HG02588 (cell line): ENCODE results near the gene MEI1.
"Not testable (repeated sequence)": the region's sequence is repeated elsewhere in the genome, so short reads cannot be mapped to it uniquely, and the experiment has no call there.

Experiments used
- ATAC-seq: cut with Tn5 transposase; IDR thresholded peaks from one replicate; pipeline ENCODE4 v1.9.1; 2021; ENCODE audit warnings: mild to moderate bottlenecking, moderate library complexity; ENCODE audit not compliant: unreplicated experiment

MEI1 gene

DNA sequence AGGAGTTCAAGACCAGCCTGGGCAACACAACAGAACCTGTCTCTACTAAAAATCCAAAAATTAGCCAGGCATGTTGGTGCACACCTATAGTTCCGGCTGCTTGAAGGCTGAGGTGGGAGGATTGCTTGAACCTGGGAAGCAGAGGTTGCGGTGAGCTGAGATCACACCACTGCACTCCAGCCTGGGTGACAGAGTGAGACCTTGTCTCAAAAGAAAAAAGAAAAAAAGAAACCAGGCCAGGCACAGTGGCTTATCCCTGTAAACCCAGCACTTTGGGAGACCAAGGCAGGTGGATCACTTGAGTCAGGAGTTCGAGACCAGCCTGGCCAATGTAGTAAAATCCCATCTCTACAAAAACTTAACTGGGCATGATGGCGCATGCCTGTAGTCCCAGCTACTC is 33.9 kb downstream of the MEI1 start:
- not testable (repeated sequence) for ATAC-seq

DNA sequence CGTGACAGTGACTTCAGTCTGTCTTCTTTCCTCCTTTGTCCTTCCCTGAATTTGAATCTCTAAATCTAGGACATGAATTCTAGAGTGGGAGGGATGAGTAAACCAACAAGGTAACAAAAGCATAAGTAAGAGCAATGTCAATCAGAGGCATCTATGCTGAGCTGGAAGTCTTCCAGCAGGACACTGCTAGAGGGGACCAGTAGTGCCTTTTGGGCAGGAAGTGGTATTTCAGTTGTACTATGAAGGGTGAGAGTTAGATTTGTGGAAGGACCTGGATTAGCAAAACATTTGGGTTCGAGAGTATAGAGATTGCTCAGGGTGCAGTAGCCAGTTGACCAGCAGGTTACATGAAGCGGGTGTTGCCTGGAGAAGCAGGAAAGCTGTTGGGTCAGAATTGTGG is 40.3 kb downstream of the MEI1 start:
- ATAC-seq: no peak

DNA sequence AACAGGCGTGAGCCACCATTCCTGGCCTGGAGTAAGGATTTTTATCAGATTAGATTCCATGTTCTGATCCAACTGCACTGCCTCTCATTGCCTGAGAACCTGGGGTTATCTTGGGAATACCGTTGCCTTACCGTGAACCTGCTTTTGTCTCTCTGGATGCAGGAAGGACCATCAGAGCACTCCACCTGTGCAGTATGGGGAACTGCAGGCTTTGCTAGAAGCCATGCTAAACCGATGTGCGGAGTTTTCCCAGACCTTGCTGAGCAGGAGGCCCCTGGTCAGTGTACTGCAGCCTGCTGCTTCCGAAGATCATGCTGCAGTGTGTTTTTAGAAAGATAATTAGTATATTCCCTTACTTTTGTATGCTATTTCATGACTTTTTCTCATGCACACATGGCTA is 43.6 kb downstream of the MEI1 start:
- ATAC-seq: no peak

DNA sequence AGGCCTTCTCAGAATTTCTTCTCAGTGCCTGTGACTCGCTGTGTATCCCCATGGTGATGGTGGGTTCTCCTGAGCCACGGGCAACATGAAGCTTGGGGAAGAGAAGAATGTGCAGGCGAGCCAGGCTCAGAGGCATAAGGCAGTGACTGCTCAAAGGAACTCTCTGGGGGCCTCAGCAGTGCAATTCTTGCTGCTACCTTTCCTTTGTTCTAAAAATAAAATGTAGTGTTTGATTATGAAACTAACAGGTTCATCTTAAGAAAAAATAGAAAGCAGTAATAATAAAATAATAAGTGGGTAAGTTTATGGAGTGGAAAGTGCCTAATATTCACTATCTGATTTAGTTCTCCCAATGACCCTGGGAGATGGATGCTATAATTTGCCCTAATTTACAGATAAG is 46.7 kb downstream of the MEI1 start:
- no peak for ATAC-seq

DNA sequence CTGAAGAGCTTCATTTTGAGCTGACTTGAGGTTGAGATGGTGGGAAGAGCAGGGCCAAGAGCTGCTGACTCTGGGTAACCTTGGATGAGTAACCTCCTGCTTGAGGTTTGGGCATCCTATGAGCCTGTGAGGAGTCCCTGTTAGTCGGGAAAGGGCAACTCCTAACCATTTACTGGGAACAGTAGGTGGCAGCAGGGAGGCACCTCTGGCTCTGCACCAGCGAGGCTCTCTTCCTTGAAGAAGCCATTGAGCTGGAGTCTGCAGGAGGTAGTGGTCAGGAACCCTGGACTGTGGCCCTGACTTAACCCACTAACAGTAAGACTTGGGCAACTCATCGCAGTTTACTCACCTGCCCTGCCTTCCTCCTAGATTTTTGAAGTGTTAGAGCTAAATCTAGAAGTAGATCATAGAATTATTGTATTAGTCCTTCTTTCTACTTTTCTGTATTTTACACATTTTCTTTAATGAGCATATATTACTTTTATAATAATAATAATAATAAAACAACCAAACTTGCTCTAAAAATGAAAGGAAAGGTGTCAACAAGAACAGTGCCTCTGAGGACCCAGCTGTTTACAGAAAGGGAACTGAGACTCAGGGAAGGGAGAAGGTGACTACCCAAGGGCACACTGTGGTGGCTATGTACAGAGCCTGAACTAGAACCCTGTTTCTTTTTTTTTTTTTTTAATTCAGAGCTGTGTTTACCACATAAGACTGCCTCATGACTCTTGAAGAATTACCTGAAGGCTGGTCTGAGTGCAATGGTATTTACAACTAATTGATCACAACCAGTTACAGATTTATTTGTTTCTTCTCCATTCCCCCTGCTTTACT is 47.5 kb downstream of the MEI1 start:
- ATAC-seq: peak; percentile 70

DNA sequence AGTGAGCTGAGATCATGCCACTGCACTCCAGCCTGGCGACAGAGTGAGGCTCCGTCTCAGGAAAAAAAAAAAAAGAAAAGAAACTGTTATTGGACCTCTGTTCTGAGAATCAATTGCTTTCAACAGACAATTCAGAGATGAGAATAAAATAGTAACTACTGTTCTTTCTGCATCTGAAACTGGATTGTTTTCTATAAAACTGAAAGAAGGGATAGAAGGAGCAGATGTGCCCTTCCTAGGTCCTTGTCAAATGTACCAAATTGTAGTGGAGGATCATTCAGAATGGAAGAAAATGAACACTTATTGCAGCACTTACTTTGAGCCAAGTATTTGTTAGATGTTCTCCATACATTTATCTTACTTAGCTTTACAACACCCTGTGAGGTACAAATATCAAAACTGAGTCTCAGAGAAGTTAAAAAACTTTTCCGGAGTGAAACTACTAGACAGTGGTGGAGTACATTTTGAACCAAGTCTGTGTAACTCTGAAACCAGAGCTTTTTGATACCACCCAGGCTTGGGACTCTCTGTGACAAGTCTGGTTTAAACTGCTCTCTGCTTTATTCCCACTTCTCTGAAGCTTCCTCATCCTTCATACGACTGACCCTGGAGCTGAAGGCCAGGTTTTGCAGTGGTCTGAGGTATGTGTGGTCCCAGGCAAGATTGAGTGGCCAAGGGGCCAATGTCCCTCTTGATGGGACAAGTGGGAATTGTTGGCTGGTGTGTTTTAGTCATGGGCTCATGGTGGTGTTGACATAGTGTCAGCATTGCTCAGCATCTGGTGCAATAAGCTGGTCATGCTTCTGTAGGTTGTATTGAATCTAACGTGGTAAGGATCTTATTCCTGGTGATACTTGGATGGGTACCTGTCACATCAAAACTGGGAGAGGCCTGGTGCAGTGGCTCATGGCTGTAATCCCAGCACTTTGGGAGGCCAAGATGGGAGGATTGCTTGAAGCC is 53.0 kb downstream of the MEI1 start:
- no peak for ATAC-seq

DNA sequence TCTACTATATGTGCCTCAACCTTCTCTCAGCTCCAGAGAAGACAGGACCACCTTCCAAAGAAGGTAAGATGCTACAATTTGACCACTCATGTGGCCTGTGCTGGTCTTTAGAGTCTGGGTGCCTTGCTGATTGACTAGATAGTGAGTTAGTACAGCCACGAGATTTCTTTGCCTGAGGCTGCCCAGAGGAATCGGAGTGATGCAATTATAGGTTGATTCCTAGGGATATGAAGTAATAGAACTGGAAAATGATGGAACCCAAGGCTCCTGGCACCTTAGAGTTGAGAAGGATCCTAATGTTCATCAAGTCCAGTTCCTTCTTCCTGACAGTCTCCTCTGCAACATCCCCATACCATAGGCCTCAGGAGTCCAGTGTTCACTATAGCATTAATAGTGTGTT is 54.7 kb downstream of the MEI1 start:
- no peak for ATAC-seq

DNA sequence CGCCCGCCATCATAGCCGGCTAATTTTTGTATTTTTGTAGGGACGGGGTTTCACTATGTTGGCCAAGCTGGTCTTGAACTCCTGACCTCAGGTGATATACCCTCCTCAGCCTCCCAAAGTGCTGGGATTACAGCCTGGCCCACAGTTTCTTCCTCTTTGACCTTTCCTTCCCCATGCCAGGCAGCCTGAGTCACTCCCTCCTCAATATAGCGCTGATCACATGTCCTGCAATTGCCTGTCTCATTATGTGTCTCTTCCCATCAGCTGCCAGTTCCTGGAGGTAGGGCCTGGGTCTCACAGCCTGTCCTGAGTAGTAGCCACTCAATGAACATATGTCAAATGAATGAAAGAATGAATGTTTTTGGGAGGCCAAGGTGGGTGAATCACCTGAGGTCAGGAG is 58.2 kb downstream of the MEI1 start:
- no peak for ATAC-seq

DNA sequence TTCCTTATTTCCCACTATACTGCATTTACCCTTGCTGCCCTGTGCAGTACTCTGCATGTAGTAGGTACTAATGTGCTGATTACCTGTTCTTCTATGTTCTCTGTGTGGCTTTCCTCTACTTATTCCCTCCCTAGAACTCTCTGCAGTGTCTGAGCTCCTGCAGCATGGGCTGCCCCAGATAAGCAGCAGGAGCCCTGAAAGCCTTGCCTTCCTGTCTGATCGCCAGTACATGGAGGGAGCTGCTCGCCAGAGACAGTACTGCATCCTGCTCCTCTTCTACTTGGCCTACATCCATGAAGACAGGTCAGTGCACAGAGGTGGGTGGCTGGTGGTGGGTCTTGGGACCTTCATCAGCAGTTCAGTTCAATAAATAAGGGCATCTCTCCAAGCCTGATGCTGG is 58.9 kb downstream of the MEI1 start:
- no peak for ATAC-seq

DNA sequence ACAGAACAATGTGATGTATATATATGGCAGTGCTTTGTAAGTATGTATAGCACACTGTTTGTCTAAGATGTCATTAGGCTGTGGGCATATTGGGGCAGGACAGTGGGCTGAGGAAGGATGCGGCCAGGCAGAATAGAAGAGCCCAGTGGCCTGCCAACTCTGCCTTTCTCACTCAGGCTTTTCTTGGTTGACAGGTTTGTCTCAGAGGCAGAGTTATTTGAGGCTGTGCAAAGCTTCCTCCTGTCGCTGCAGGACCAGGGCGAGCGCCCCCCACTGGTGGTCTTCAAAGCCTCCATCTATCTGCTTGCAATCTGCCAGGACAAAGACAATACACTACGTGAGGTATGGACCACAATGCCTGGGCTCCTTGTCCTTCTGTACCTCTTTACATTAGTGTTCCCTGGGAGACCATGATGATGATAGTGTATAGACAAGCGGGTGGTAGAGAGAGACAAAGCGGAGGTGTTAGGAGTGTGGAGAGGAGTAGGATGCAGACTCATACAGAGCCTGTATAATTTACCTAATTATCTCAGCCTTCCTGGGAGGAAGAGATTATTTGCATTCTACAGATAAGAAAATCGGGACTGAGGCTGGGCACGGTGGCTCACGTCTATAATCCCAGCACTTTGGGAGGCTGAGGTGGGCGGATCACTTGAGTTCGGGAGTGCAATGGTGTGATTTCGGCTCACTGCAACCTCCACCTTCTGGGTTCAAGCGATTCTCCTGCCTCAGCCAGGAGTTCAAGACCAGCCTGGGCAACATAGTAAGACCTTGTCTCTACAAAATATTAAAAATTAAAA is 63.9 kb downstream of the MEI1 start:
- ATAC-seq: no peak

DNA sequence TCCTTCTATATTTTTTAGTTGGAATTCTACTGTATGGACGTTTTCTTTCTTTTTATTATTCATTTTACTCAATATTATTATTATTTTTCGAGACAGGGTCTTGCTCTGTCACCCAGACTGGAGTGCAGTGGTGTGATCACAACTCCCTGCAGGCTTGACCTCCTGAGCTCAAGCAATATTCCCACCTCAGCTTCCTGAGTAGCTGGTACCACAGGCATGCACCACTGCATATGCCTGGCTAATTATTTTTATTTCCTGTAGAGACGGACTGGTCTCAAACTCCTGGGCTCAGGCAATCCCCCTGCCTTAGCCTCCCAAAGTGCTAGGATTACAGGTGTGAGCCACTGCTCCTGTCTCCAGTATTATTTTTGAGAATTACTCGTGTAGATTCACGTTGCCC is 67.2 kb downstream of the MEI1 start:
- no peak for ATAC-seq

DNA sequence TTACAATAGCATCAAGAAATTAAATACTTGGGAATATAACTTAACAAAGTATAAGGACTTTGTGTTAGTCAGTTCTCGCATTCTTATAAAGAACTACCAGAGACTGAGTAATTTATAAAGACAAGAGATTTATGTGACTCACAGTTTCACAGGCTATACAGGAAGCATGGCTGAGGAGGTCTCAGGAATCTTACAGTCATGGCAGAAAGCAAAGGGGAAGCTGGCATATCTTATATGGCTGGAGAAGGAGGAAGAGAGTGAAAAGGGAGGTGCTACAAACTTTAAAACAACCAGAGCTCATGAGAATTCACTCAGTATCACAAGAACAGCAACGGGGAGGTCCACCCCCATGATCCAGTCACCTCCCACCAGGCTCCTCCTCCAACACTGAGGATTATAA is 69.1 kb downstream of the MEI1 start:
- ATAC-seq: no peak

DNA sequence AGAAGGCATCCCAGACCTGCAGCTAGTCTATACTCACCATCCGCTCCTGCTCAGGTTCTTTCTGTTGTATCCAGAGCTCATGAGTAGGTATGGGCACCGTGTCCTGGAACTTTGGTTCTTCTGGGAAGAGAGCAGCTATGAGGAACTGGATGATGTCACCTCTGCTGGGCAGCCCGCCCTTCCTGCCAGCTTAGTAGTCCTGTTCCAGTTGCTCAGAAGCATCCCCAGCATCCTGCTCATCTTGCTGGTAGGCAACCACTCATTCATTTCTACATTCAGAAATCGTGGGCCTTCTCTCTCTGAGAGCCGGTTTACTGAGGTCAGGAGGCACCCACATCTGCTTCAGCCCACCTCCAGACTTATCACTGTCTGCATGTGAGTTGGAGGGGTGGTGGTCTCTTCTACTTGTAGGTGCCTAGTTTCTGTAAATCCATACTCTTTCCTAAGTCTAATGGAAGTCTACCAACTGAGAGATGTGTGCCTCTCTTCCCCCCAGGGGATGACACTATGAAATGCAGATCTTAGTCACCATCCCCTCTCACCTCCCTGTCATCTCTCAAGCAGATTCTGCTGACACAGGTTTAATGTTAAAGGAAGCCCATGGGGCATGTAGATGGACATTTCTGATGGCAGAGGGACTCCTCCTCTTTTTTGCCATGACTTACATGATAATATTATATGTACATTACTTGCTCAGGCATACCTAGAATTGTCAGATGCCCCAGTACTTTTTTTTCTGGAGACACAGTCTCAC is 71.6 kb downstream of the MEI1 start:
- ATAC-seq: no peak

DNA sequence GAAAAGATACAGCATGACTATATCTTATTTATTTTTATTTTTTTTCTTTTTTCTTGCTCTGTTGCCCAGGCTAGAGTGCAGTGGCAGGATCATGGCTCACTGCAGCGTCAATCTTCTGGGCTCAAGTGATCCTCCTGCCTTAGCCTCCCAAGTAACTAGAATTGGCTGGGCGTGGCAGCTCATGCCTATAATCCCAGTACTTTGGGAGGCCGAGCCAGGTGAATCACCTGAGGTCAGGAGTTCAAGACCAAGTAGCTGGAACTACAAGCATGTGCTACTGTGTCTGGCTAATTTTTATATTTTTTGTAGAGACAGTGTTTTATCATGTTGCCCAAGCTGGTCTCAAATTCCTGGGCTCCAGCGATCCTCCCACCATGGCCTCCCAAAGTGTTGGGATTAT is 72.9 kb downstream of the MEI1 start:
- no peak for ATAC-seq

DNA sequence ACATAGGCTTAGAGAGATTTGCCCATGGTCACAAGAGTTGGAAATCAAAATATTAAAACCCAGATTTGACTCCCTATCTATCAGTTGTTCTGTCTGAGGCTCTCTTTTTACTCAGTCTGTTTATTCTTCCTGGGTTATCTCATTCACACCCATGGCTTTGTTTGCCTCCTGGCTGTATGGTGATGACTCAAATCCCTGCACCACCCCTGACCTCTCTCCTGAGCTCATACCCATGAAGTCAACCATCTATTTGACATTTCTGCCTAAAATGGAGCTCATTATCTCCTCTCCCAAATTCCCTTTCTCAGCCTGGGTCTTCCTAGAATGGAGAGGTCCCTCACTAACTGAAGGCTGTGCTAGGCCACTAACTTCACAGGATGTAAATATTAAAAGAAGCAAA is 73.3 kb downstream of the MEI1 start:
- ATAC-seq: no peak

DNA sequence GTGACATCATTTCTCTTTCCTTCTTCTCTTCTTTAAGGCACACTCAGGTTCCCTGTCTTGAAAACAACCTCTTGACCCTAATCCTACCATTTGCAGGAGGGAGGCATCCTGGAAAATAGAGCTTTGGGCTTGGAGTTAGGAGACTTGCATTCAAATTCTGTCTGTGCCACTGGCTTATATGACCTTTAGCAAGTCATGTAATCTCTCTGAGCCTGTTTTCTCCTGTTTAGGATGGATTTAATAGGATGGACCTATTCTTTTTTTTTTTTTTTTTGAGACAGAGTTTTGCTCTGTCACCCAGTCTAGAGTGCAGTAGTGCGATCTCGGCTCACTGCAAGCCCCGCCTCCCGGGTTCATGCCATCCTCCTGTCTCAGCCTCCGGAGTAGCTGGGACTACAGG is 76.0 kb downstream of the MEI1 start:
- no peak for ATAC-seq

DNA sequence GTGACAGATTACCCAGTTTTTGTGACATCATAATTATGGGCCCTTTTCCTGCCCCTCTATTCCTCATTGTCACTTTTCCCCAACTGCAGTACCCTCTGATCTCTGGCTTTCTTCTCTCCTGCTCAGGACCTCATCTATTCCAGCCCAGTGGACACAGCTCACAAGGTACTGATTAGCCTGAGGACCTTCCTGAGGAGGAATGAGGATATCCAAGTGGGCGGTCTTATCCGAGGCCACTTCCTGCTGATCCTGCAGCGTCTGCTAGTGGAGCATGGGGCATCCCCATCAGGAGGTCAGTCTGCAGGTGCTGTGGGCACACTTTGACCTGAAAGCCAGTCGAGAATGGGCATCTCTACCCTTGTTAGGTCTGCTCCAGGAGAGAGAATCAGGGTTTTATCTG is 76.7 kb downstream of the MEI1 start:
- no peak for ATAC-seq

DNA sequence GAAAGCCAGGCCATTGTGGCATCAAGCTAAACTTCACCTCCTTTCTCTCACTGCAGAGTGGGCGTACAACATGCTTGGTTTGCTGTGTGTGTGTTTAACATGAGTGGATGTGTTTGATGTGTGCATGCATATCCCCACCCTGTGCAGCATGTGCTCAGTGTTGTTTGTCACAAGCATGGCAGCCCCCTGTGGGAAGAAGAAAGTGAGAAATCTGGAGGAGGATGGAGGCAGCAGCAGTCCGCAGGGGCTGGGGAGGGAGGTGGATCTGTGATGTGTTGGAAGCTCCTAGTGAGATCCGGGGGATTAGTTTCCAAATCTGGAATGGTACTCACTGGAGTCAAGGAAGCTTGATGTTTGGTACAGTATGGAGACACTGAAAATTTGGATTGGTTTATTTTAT is 77.1 kb downstream of the MEI1 start:
- no peak for ATAC-seq

DNA sequence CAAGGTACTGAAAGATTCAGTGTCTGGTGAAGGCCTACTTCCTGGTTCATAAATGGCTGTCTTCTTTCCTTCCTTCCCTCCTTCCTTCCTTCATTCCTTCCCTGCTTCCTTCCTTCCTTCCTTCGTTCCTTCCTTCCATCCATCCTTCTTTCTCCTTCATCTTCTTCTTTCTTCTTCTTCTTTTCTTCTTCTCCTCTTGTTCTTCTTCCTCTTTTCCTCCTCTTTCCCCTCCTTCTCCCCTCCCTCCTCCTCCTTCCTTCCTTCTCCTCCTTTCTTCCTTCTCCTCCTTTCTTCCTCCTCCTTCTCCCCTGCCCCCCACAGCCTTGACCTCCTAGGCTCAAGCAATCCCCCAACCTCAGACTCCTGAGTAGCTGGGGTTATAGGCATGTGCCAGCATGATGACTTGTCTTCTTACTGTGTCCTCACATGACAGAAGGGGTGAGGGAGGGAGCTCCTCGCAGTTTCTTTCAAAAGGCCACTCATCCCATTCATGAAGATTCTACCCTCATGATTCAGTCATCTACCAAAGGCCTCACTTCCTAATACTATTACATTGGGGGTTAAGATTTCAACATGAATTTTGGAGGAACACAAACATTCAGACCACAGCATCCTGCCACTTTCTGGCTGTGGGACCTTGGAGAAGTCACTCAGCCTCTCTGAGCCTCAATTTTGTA is 78.6 kb downstream of the MEI1 start:
- no peak for ATAC-seq

DNA sequence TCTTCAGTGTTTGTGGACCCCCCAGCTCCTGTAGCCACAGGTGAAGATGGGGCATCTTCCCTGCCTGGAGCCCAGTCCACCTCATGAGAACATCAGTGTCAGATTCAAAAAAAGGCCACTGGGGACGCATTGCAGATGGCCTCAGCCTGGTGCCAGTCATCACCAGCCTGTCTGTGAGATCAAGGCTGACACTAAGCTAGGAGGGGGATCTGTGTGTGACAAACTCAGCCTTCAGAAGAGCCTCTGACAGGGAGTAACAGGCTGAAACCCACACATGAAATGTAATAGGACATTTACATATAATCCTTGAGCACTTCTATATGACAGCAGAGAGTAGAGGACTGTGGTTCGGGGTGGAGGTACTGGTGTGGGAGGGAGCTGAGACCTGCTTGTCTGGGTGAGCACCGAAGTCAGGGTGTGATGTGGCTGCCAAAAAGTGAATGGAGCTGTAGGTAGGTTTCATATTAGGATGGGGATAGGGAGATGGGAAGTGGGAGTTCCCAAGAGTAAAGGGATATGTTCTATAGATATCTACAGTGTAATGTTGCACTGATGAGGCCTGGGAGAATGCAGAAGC is 80.7 kb downstream of the MEI1 start:
- no peak for ATAC-seq
